ENCODE data around the gene ITGA1.

DNA sequence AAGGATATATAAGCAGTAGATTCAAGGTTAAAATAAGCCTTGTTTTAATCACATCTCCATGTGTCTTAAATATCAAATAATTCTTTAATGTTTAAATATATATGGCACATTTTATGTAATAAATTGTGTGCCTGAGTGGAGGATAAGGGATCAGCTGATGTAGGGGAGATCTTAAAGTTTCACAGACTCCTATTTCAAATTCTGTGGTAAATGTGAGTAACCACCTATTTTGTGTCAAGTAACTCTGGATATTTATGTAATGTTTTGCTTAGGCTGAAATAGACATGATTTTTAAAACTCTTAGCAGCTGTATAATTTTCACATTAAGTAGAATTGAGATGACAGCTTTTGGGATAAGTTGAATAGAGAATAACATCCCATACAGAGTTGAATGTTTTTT lies 160.1 kb downstream of the ITGA1 start:
- TF ChIP-seq, protein P1, sequence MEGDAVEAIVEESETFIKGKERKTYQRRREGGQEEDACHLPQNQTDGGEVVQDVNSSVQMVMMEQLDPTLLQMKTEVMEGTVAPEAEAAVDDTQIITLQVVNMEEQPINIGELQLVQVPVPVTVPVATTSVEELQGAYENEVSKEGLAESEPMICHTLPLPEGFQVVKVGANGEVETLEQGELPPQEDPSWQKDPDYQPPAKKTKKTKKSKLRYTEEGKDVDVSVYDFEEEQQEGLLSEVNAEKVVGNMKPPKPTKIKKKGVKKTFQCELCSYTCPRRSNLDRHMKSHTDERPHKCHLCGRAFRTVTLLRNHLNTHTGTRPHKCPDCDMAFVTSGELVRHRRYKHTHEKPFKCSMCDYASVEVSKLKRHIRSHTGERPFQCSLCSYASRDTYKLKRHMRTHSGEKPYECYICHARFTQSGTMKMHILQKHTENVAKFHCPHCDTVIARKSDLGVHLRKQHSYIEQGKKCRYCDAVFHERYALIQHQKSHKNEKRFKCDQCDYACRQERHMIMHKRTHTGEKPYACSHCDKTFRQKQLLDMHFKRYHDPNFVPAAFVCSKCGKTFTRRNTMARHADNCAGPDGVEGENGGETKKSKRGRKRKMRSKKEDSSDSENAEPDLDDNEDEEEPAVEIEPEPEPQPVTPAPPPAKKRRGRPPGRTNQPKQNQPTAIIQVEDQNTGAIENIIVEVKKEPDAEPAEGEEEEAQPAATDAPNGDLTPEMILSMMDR (IDR thresholded peaks at IDR 0.05): no peak
- TF ChIP-seq POLR2A (IDR thresholded peaks at IDR 0.05): no peak

Data from lower leg skin (tissue), 3 donors.